ENCODE results near the gene DCC. TPM values are rescaled to one million over a fixed set of nuclear protein-coding genes. Genes with fewer than 3 reads are reported as not detected.

Gene DCC
- polyA plus RNA-seq, 1 of the 3 experiments (the other 2 are of a cell fraction): 0.20 TPM

- no peak overlapping the region for H2AFZ ChIP-seq (ENCODE audit: low read depth)
- H3K4me1 ChIP-seq (ENCODE audit: control insufficient read depth in 1 of 2, insufficient read depth in 2 of 2, low read depth in 1 of 2, low read length in 1 of 2): no peaks in the 10 kb centered on the region; a peak in 1 of 4 replicates
- H3K36me3 ChIP-seq (replicated peaks in 1 of 2; ENCODE audit: control insufficient read depth in 1 of 2, insufficient read depth in 2 of 2, low read length in 1 of 2): no peaks in the 10 kb centered on the region
- H3K9me3 ChIP-seq: no peaks in the 10 kb centered on the region
- no peaks in the 10 kb centered on the region for H3K27me3 ChIP-seq (ENCODE audit: insufficient read depth)
- TF ChIP-seq NRF1 (IDR thresholded peaks at IDR 0.05; ENCODE audit: low read depth, low read length) (no peak), USF1 (IDR thresholded peaks at IDR 0.05; ENCODE audit: borderline replicate concordance, low read depth) (no peak), JUND (IDR thresholded peaks at IDR 0.05) (no peak), POLR2AphosphoS5 (IDR thresholded peaks at IDR 0.05; ENCODE audit: low read depth, low read length) (no peak)
- no peaks in the 10 kb centered on the region for H3F3A ChIP-seq (replicated peaks; ENCODE audit: insufficient read depth)
- no peaks in the 10 kb centered on the region for H3K9me2 ChIP-seq
- CTCF ChIA-PET: no interaction called here
- no peaks in the 10 kb centered on the region for H3K79me2 ChIP-seq (ENCODE audit: insufficient read depth)
- no peaks in the 10 kb centered on the region for H4K20me1 ChIP-seq (ENCODE audit: insufficient read depth)
- POLR2A ChIA-PET: no interaction called here
- H3K4me2 ChIP-seq: no peak overlapping the region
- no peak overlapping the region for H3K9ac ChIP-seq
- no peak overlapping the region for H3K27ac ChIP-seq (ENCODE audit: low read depth in 2 of 2, low read length in 1 of 2)
- no peak for DNase-seq
- no peak overlapping the region for H3K4me3 ChIP-seq (ENCODE audit: low read depth in 2 of 2, low read length in 1 of 2)
Observed at GRCh38 chr18:52691841-52692240, 351.8 kb downstream of the DCC start.

- H2AFZ ChIP-seq (ENCODE audit: low read depth): no peak overlapping the region
- peak; percentile 21 for DNase-seq
- H3K4me1 ChIP-seq (ENCODE audit: control insufficient read depth in 1 of 2, insufficient read depth in 2 of 2, low read depth in 1 of 2, low read length in 1 of 2): no peaks in the 10 kb centered on the region; a peak in 1 of 4 replicates
- no peaks in the 10 kb centered on the region for H3K9me3 ChIP-seq
- H3F3A ChIP-seq (replicated peaks; ENCODE audit: insufficient read depth): no peaks in the 10 kb centered on the region
- WGBS (ENCODE audit: low lambda C conversion rate): 32% methylated on average over 1 of the region's 1 CpG
- TF ChIP-seq FOXM1 (IDR thresholded peaks at IDR 0.05; ENCODE audit: low read depth): no peak
- no peak for TF ChIP-seq ZBTB33 (IDR thresholded peaks at IDR 0.05; ENCODE audit: borderline replicate concordance, low read depth)
- TF ChIP-seq CTCF (IDR thresholded peaks at IDR 0.05): peak; percentile 55
- peak; percentile 48 for TF ChIP-seq RAD21 (IDR thresholded peaks at IDR 0.05; ENCODE audit: low read length)
- no peak overlapping the region for H3K4me2 ChIP-seq
- H3K9me2 ChIP-seq: no peaks in the 10 kb centered on the region
- no peaks in the 10 kb centered on the region for H4K20me1 ChIP-seq (ENCODE audit: insufficient read depth)
- ChIA-PET CTCF (interaction anchor here (0.8 to 2.3 kb wide), 2 partner anchors 355 to 1074 kb away, joined by 3 to 6 read pairs; partner anchors contain the start of gene DCC), POLR2A (no interaction called here)
- H3K27ac ChIP-seq (ENCODE audit: low read depth in 2 of 2, low read length in 1 of 2): no peak overlapping the region
- no peak overlapping the region; a peak in 1 of 4 replicates for H3K4me3 ChIP-seq (ENCODE audit: low read depth in 2 of 2, low read length in 1 of 2)
- no peaks in the 10 kb centered on the region for H3K36me3 ChIP-seq (replicated peaks in 1 of 2; ENCODE audit: control insufficient read depth in 1 of 2, insufficient read depth in 2 of 2, low read length in 1 of 2)
- no peaks in the 10 kb centered on the region for H3K79me2 ChIP-seq (ENCODE audit: insufficient read depth)
- no peak overlapping the region for H3K9ac ChIP-seq
- no peaks in the 10 kb centered on the region for H3K27me3 ChIP-seq (ENCODE audit: insufficient read depth)
Observed at GRCh38 chr18:52694804-52695203, 354.8 kb downstream of the DCC start.
